GM18951 (cell line): ENCODE measurements around the gene PTPRN2.

Experiments used
- POLR2A ChIP-seq: IDR thresholded peaks from 4 replicates; pipeline ENCODE4 v1.6.1; 2011; ENCODE audit warnings: mild to moderate bottlenecking; ENCODE audit not compliant: insufficient read length, insufficient read depth; ENCODE audit errors: extremely low read depth
- in situ Hi-C: fragments of 300-500 bp; cut with MboI; formaldehyde crosslinking; loops from one replicate; pipeline ENCODE4 v1.12.0; 2022; ENCODE audit warnings: low sequenced_read_pairs, mixed read lengths, inconsistent platforms; ENCODE audit not compliant: unreplicated experiment

The PTPRN2 gene

GRCh38 chr7:157717211-157718174 lies 870.1 kb downstream of the PTPRN2 start:
- no peak for TF ChIP-seq POLR2A
- in situ Hi-C loops = no loop called here

- TF ChIP-seq POLR2A = no peak
- in situ Hi-C loops = no loop called here
These were observed 871.7 kb downstream of the PTPRN2 start for GRCh38 chr7:157715938-157716280.

GRCh38 chr7:157715071-157715937 lies 872.3 kb downstream of the PTPRN2 start:
- no peak for TF ChIP-seq POLR2A
- in situ Hi-C loops = no loop called here

GRCh38 chr7:157714166-157715070 lies 873.2 kb downstream of the PTPRN2 start:
- in situ Hi-C loops = no loop called here
- no peak for TF ChIP-seq POLR2A

- in situ Hi-C loops = no loop called here
- no peak for TF ChIP-seq POLR2A
These were observed 874.0 kb downstream of the PTPRN2 start for GRCh38 chr7:157713591-157713990.

- in situ Hi-C loops = no loop called here
- no peak for TF ChIP-seq POLR2A
These were observed 874.9 kb downstream of the PTPRN2 start for GRCh38 chr7:157712666-157713235.

- no peak for TF ChIP-seq POLR2A
- in situ Hi-C loops = no loop called here
These were observed 876.2 kb downstream of the PTPRN2 start for GRCh38 chr7:157711353-157711888.

GRCh38 chr7:157710396-157710795 lies 877.2 kb downstream of the PTPRN2 start:
- in situ Hi-C loops = no loop called here
- no peak for TF ChIP-seq POLR2A

- in situ Hi-C loops = no loop called here
- no peak for TF ChIP-seq POLR2A
These were observed 877.9 kb downstream of the PTPRN2 start for GRCh38 chr7:157709531-157710251.

GRCh38 chr7:157708919-157709295 lies 878.7 kb downstream of the PTPRN2 start:
- TF ChIP-seq POLR2A = no peak
- in situ Hi-C loops = no loop called here

GRCh38 chr7:157707983-157708918 lies 879.4 kb downstream of the PTPRN2 start:
- in situ Hi-C loops = no loop called here
- TF ChIP-seq POLR2A = no peak

- in situ Hi-C loops = no loop called here
- TF ChIP-seq POLR2A = no peak
These were observed 883.3 kb downstream of the PTPRN2 start for GRCh38 chr7:157704365-157704764.
